ENCODE results near the gene SCGB1C1.

Gene SCGB1C1

GRCh38 chr11:206002-206384, 13.1 kb downstream of the SCGB1C1 start:
- Histone ChIP-seq H3K9ac (ENCODE audit: low read length) (peak overlapping the region; percentile 80), H3K27me3 (ENCODE audit: low read length) (no peaks in the 10 kb centered on the region), H3K36me3 (ENCODE audit: low read length) (no peaks in the 10 kb centered on the region), H3K9me3 (ENCODE audit: insufficient read depth, low read length) (no peaks in the 10 kb centered on the region), H3K4me3 (ENCODE audit: insufficient read depth, low read length, poor library complexity, severe bottlenecking) (peak overlapping the region; percentile 65), H3F3A (ENCODE audit: insufficient read depth) (peaks cover 9% of the 10 kb centered on the region), H3K79me2 (ENCODE audit: insufficient read depth, low read length) (peaks cover 30% of the 10 kb centered on the region), H2AFZ (ENCODE audit: low read depth, low read length, severe bottlenecking) (no peak overlapping the region), H3K27ac (ENCODE audit: low read depth, low read length) (no peak overlapping the region), H4K20me1 (ENCODE audit: low read depth, low read length) (no peaks in the 10 kb centered on the region; the same call in 1 of the 2 replicates), H3K4me2 (ENCODE audit: low read depth, low read length, poor library complexity, severe bottlenecking) (peak overlapping the region; percentile 75), H3K9me2 (replicated peaks; ENCODE audit: insufficient read depth, low read length) (no peaks in the 10 kb centered on the region)
- TF ChIP-seq CTCF (IDR thresholded peaks at IDR 0.05; ENCODE audit: insufficient read depth, low read length, poor library complexity, severe bottlenecking) (no peak), EZH2phosphoT487 (conservative IDR thresholded peaks at IDR 0.05; ENCODE audit: low read length) (no peak)

- peak overlapping the region; percentile 30 for H3K27ac ChIP-seq (ENCODE audit: low read depth, low read length)
- peaks cover 9% of the 10 kb centered on the region for H3F3A ChIP-seq (ENCODE audit: insufficient read depth)
- no peaks in the 10 kb centered on the region for H3K9me3 ChIP-seq (ENCODE audit: insufficient read depth, low read length)
- peaks cover 30% of the 10 kb centered on the region for H3K79me2 ChIP-seq (ENCODE audit: insufficient read depth, low read length)
- no peaks in the 10 kb centered on the region for H3K27me3 ChIP-seq (ENCODE audit: low read length)
- no peaks in the 10 kb centered on the region; the same call in 1 of the 2 replicates for H4K20me1 ChIP-seq (ENCODE audit: low read depth, low read length)
- TF ChIP-seq CTCF (IDR thresholded peaks at IDR 0.05; ENCODE audit: insufficient read depth, low read length, poor library complexity, severe bottlenecking) (no peak), EZH2phosphoT487 (conservative IDR thresholded peaks at IDR 0.05; ENCODE audit: low read length) (no peak)
- H2AFZ ChIP-seq (ENCODE audit: low read depth, low read length, severe bottlenecking): peak overlapping the region; percentile 1
- peak overlapping the region; percentile 65 for H3K4me3 ChIP-seq (ENCODE audit: insufficient read depth, low read length, poor library complexity, severe bottlenecking)
- H3K4me2 ChIP-seq (ENCODE audit: low read depth, low read length, poor library complexity, severe bottlenecking): peak overlapping the region; percentile 75
- no peaks in the 10 kb centered on the region for H3K9me2 ChIP-seq (replicated peaks; ENCODE audit: insufficient read depth, low read length)
- H3K9ac ChIP-seq (ENCODE audit: low read length): peak overlapping the region; percentile 80
- H3K36me3 ChIP-seq (ENCODE audit: low read length): no peaks in the 10 kb centered on the region
Observed at GRCh38 chr11:206526-207207, 13.8 kb downstream of the SCGB1C1 start.

- peaks cover 30% of the 10 kb centered on the region for H3K79me2 ChIP-seq (ENCODE audit: insufficient read depth, low read length)
Observed at GRCh38 chr11:207208-207862, 14.5 kb downstream of the SCGB1C1 start, which contains the start of the genes BET1L and RIC8A. Gene BET1L, minus strand, starts transcription at chr11:207399. Its CDS starts 78 bp downstream, at chr11:207321. Gene RIC8A, plus strand, starts transcription at chr11:207708. Its CDS starts 1,147 bp downstream, at chr11:208855.

More at GRCh38 chr11:207208-207862, 14.5 kb downstream of the SCGB1C1 start, which contains the start of the genes BET1L and RIC8A:
- Histone ChIP-seq H3K4me2 (ENCODE audit: low read depth, low read length, poor library complexity, severe bottlenecking) (peak within 1 kb of the TSS; percentile 75), H3K9me3 (ENCODE audit: insufficient read depth, low read length) (no peaks in the 10 kb centered on the region), H4K20me1 (ENCODE audit: low read depth, low read length) (no peaks in the 10 kb centered on the region; the same call in 1 of the 2 replicates), H3K27me3 (ENCODE audit: low read length) (no peaks in the 10 kb centered on the region), H3K9me2 (replicated peaks; ENCODE audit: insufficient read depth, low read length) (no peaks in the 10 kb centered on the region), H3K9ac (ENCODE audit: low read length) (peak within 1 kb of the TSS; percentile 80), H3K36me3 (ENCODE audit: low read length) (no peaks in the 10 kb centered on the region), H3K4me3 (ENCODE audit: insufficient read depth, low read length, poor library complexity, severe bottlenecking) (peak within 1 kb of the TSS; percentile 74), H2AFZ (ENCODE audit: low read depth, low read length, severe bottlenecking) (peak within 1 kb of the TSS; percentile 21), H3F3A (ENCODE audit: insufficient read depth) (peaks cover 9% of the 10 kb centered on the region), H3K27ac (ENCODE audit: low read depth, low read length) (peak within 1 kb of the TSS; percentile 94)
- TF ChIP-seq CTCF (IDR thresholded peaks at IDR 0.05; ENCODE audit: insufficient read depth, low read length, poor library complexity, severe bottlenecking): no peak
- TF ChIP-seq EZH2phosphoT487 (conservative IDR thresholded peaks at IDR 0.05; ENCODE audit: low read length): no peak
